HUES6 (cell line): ENCODE measurements around the gene HRH2.
A peak's percentile ranks its signal among the peaks of the same experiment; 100 is the strongest.

Source experiments
- H3K27ac ChIP-seq: 2 replicates; pipeline ENCODE4 v1.7.0; 2013; ENCODE audit warnings: low read depth, mild to moderate bottlenecking, low read length, inconsistent platforms
- H3K27me3 ChIP-seq: 2 replicates; pipeline ENCODE4 v1.6.1; 2013; ENCODE audit warnings: low read length; ENCODE audit not compliant: control insufficient read depth, insufficient read depth
- H3K36me3 ChIP-seq: 2 replicates; pipeline ENCODE4 v1.6.1; 2013; ENCODE audit warnings: low read length; ENCODE audit not compliant: control insufficient read depth, insufficient read depth
- H3K4me1 ChIP-seq: 2 replicates; pipeline ENCODE4 v1.6.1; 2013; ENCODE audit warnings: low read length; ENCODE audit not compliant: control insufficient read depth, insufficient read depth
- H3K4me3 ChIP-seq: 2 replicates; pipeline ENCODE4 v1.5.1; 2013; ENCODE audit warnings: low read depth, low read length
- H3K9ac ChIP-seq: one replicate; pipeline ENCODE4 v1.6.1; 2013; ENCODE audit warnings: mild to moderate bottlenecking, low read length
- H3K9me3 ChIP-seq: 2 replicates; pipeline ENCODE4 v1.6.1; 2013; ENCODE audit warnings: low read depth, low read length; ENCODE audit not compliant: control insufficient read depth, insufficient read depth

The HRH2 gene

DNA sequence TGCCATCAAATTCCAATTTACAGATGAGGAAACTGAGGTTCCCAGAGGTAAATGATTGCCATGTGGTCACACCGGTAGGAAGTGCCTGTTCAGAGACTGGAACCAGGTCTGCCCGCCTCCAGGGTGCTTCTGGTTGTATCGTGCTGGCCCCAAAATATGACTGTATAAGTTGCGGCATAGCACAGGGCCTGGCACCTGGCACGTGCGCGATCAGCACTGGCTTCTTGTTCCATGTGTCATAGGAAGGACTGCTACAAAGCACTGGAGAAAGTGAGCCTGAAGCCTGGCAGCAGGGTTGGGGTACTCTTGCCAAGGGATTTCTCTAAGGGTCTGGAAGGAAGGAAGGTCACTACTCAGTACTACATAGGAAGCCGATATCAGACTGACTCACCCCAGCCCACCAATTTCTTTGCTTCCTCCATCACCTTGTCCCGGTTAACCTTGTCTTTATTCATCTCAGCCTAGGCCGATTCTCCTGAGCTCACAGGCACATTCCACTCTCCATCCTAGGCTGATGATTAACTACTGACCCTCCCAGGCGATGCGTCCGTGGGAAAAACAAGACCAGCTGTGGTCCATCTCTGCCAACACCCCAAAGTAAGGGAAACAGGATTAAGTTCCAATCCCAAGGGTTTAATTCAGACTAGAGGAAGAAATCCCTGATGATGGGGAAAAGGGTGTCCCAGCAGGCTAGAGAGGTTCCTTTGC lies 1.8 kb downstream of the HRH2 start:
- no peak overlapping the region for H3K27ac ChIP-seq
- H3K27me3 ChIP-seq = peaks cover 35% of the 10 kb centered on the region
- H3K4me3 ChIP-seq = no peak overlapping the region
- H3K36me3 ChIP-seq = no peaks in the 10 kb centered on the region
- H3K9me3 ChIP-seq = no peaks in the 10 kb centered on the region
- H3K4me1 ChIP-seq = no peaks in the 10 kb centered on the region; the same call in none of the 2 replicates
- no peak overlapping the region for H3K9ac ChIP-seq

DNA sequence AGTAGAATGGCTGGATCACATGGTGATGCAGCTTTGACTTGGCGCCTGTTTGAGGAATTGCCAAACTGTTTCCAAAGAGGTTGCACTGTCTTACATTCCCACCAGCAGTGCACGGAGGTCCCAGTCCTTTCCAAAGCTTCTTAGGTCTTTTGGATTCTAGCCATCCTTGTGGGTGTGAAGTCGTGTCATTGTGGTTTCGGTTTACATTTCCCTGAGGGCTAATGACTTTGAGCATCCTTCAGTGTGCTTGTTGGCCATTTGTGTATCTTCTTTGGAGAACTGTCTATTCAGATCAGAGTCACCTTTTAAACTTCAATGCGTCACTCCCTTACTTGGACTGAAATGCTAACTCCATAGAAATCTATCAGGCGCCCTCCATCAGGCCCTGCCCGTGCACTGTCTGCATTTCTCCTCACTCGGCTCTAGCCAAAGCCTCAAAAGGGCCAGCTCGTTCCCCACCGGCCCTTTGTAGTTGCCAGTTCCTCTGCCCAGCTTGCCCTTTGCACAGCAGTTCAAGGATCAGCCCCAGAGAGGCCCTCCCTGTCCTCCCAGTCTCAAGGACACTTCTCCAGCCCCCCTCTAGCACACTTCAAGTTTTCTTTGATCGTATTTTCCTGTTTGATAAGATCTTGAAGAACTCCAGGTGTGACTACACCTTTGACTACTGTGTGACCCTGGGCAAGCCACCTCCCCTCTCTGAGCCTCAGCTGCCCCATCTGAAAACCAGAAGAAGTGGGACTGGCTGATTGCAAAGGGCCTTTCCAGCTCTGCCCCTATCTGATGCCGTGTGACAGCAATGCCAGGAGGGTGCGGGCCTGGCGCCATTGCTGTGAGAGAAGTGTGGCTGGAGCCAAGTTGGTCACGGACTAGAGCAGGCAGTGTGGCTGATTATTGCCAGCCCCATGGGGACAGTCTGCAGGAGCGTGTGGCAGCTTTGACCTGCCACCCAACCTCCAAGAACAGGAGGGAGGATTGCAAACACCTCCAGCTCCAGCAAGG lies 5.6 kb downstream of the HRH2 start:
- Histone ChIP-seq H3K27ac (no peak overlapping the region), H3K9ac (no peak overlapping the region), H3K4me3 (no peak overlapping the region), H3K4me1 (no peaks in the 10 kb centered on the region; the same call in none of the 2 replicates), H3K27me3 (peaks cover 14% of the 10 kb centered on the region), H3K9me3 (no peaks in the 10 kb centered on the region), H3K36me3 (no peaks in the 10 kb centered on the region)

DNA sequence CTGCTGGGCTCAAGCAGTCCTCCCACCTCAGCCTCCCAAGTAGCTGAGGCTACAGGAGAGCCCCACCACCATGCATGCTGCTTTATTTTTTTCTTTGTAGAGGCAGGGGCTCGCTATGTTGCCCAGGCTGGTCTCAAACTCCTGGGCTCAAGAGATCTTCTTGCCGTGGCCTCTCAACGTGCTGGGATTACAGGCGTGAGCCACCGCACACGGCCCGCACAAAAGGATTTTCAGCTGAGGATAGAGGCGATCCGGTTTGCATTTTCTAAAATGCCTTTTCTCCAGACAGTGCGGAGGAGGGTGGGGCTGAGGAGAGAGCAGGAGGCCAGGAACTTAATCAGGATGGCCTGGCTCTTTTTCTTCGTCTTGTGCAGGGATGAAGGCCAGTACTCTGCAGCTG lies 6.9 kb downstream of the HRH2 start:
- H3K9ac ChIP-seq = no peak overlapping the region
- no peaks in the 10 kb centered on the region for H3K36me3 ChIP-seq
- no peak overlapping the region for H3K4me3 ChIP-seq
- H3K27me3 ChIP-seq = peaks cover 4% of the 10 kb centered on the region; the same call in 1 of the 2 replicates
- H3K27ac ChIP-seq = no peak overlapping the region
- no peaks in the 10 kb centered on the region for H3K9me3 ChIP-seq
- H3K4me1 ChIP-seq = no peaks in the 10 kb centered on the region; the same call in 1 of the 2 replicates

DNA sequence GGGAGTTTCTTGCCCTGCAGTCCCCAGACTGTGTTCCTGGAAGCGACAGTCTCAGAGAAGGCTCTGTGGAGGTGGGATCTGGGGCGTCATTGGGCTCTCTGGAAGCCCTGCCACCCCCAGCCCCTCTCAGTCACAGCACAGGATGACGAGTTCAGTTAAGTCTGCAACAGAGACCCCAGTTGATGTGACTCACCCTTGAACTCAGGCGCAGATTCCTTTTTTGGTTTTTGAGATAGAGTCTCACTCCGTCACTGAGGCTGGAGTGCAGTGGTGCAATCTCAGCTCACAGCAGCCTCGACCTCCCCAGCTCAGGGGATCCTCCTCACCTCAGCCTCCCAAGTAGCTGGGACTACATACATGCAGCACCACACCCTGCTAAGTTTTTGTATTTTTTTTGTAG lies 8.3 kb downstream of the HRH2 start:
- H3K36me3 ChIP-seq = no peaks in the 10 kb centered on the region
- H3K27me3 ChIP-seq = no peaks in the 10 kb centered on the region
- H3K27ac ChIP-seq = no peak overlapping the region
- H3K4me3 ChIP-seq = no peak overlapping the region
- no peaks in the 10 kb centered on the region for H3K9me3 ChIP-seq
- peak overlapping the region; percentile 16 for H3K9ac ChIP-seq
- H3K4me1 ChIP-seq = no peaks in the 10 kb centered on the region; the same call in 1 of the 2 replicates

DNA sequence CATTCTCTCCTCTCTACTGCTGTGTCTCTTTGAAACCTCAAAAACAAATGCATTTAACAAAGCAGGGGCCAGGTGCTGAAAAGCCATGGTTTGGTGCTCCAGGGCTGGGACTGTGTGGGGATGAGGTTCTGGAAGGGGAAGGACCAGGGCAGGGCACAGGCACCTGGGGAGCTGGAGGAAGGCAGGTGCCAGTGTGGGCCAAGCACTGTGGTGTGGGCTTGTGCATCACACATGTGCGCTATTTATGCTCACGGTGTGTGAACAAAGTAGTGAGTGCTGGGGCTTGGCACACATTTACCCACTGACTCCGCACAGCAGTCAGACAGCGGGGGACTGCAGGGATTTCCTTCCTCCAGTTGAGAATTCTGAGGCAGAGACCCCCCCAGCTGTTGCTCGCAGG lies 10.1 kb downstream of the HRH2 start:
- H3K36me3 ChIP-seq = no peaks in the 10 kb centered on the region
- H3K9me3 ChIP-seq = no peaks in the 10 kb centered on the region
- no peaks in the 10 kb centered on the region; the same call in 1 of the 2 replicates for H3K4me1 ChIP-seq
- H3K4me3 ChIP-seq = no peak overlapping the region
- H3K9ac ChIP-seq = no peak overlapping the region
- no peak overlapping the region for H3K27ac ChIP-seq
- H3K27me3 ChIP-seq = no peaks in the 10 kb centered on the region

DNA sequence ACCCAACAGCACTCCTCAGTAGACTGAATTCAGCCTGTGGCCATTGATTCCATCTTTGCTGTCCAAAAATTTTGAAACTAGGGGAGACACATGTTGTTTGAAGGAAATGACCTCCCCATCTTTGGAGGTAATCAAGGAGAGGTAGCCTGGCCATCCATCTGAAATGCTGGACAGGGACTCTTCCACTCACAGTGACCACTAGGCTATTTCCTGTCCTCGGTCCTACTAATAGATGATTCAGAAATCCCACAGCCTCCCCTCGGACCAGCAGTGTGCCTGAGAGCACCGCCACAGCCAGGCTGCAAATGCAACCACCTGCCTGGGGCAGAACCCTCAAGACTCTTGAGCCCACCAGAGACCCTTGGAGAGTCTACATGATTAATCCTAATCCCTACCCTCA lies 12.5 kb downstream of the HRH2 start:
- Histone ChIP-seq H3K36me3 (no peaks in the 10 kb centered on the region), H3K4me1 (no peaks in the 10 kb centered on the region), H3K27ac (no peak overlapping the region), H3K4me3 (no peak overlapping the region), H3K27me3 (no peaks in the 10 kb centered on the region), H3K9ac (no peak overlapping the region), H3K9me3 (no peaks in the 10 kb centered on the region)

DNA sequence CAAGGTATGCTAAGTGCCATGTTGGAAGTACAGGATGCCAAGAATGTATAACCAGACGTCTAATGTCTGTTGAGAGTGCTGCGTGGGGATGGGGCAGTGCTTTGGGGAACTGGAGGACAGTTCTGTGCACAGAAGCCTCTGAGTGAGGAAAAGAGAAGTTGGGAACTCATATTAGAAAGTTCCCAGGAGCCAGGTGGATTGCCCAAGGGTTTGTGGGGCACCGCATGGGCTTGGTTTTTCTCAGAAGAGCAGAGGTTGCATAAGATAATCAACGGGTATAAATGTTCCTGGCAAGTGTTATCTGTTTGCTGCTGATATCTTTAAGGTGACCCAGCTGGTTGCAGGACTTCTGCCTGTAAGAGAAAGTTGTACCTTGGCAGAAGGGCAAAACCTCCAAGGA lies 13.1 kb downstream of the HRH2 start:
- Histone ChIP-seq H3K9me3 (no peaks in the 10 kb centered on the region), H3K36me3 (no peaks in the 10 kb centered on the region), H3K27ac (no peak overlapping the region), H3K4me1 (no peaks in the 10 kb centered on the region), H3K27me3 (no peaks in the 10 kb centered on the region), H3K9ac (no peak overlapping the region), H3K4me3 (no peak overlapping the region)

DNA sequence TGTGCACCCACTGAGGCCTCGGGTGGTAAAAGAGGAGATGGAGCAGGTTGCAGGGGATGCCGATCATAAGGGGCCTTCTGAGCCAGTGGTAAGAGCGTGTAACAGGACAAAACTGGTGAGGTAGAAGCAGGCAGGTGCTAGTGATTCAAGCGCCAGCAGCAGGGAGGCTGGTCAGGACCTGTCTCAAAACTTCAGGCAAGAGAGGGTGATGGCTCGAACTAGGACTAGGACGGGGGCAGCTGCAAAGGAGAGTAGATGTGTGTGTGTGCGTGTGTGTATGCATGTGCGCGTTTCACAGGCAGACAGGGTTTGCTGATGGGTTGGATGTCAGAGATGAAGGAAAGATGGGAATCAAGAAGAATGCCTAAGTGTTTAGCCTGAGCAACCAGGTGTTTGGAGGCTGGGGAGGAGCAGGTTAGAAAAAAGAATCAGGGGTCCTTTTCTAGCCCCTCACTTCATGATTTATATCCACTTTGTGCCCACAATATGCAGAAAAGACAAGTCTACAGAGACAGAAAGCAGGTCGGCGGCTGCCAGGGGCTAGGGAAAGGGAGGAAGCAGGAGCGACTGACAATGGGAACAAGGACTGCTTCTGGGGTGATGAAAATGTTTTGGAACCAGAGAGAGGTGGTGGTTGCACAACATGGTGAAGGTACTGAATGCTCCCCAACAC lies 15.2 kb downstream of the HRH2 start:
- Histone ChIP-seq H3K36me3 (no peaks in the 10 kb centered on the region), H3K27me3 (no peaks in the 10 kb centered on the region), H3K9me3 (no peaks in the 10 kb centered on the region), H3K9ac (no peak overlapping the region), H3K27ac (no peak overlapping the region), H3K4me3 (no peak overlapping the region), H3K4me1 (no peaks in the 10 kb centered on the region)

DNA sequence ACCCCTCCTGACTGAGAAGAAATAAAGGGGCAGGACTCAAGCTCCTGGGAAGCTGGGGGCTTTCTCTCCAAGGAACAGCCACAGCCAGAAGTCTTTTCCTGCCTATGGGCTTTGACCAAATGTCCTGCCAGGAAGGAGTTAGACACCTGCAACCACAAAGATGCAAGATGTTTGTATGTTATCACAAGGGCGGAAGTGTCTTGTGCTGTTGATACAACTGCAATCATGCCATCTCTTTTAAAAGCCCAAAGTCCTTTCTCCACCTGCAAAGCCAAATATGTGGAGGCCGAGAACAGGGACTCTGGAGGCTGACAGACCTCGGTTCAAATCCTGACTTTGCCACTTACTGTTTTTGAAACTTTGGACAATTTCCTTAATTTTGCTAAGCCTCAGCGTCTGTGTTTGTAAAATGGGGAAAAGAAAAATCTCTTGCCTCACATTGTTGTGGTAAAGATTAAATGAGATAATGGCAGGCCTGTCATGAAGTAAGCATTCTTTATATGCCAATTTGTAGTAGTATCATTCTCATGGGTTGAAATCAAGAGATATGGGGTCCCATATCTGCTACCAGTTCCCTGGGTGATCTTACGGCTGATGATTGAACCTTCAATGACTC lies 17.0 kb downstream of the HRH2 start:
- Histone ChIP-seq H3K36me3 (no peaks in the 10 kb centered on the region), H3K9ac (no peak overlapping the region), H3K27ac (no peak overlapping the region), H3K27me3 (no peaks in the 10 kb centered on the region), H3K4me3 (no peak overlapping the region), H3K9me3 (no peaks in the 10 kb centered on the region), H3K4me1 (no peaks in the 10 kb centered on the region)

DNA sequence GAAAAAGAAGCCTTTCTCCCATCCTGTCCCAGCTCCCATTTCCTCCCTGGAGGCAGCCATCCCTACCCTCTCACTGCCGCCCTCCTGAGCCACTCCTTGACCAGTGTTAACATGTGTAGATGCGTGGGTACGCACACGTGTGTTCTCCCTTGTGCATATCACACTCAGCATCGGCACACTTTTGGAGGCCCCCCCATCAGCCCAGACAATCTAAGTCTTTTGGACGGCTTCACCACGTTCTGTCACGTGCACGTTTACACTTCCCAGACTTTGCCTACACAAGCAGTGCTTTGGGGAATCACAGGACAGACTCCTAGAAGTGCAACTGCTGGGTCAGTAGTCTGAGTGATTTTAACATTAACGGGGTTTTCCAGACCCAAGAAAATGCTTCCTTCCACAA lies 18.0 kb downstream of the HRH2 start:
- Histone ChIP-seq H3K36me3 (no peaks in the 10 kb centered on the region), H3K27me3 (no peaks in the 10 kb centered on the region), H3K4me1 (no peaks in the 10 kb centered on the region), H3K9me3 (no peaks in the 10 kb centered on the region), H3K9ac (no peak overlapping the region), H3K27ac (no peak overlapping the region), H3K4me3 (no peak overlapping the region)
